SK-N-SH (cell line): ENCODE measurements around the gene ANK2. TPM values are rescaled to one million over a fixed set of nuclear protein-coding genes. Genes with fewer than 3 reads are reported as not detected.

Source experiments
- CTCF ChIA-PET: fragments of 300-600, 350-600 bp; formaldehyde crosslinking; extraction: SDS; loops from one replicate; lab custom pipeline; 2021; lab: Yijun Ruan, JAX
- POLR2A ChIA-PET: fragments of 350-600 bp; sonication (Branson Sonifier 250); formaldehyde crosslinking; extraction: SDS; loops from one replicate; lab custom pipeline; 2020; ENCODE audit warnings: antibody characterized with exemption, inconsistent platforms; lab: Yijun Ruan, JAX
- DNase-seq: peaks from one replicate; pipeline ENCODE4 v3.0.0; 2012
- H2AFZ ChIP-seq: fragments of 200-600 bp; sonication (generic); 2 replicates; pipeline ENCODE4 v1.8.1; 2016; ENCODE audit warnings: antibody characterized with exemption, mild to moderate bottlenecking, low read depth
- H3F3A ChIP-seq: fragments of 200-600 bp; sonication (generic); replicated peaks from 2 replicates; pipeline ENCODE3; 2016; ENCODE audit warnings: antibody characterized with exemption, mild to moderate bottlenecking; ENCODE audit not compliant: insufficient read depth
- H3K27ac ChIP-seq, 2 experiments: fragments of 200-500 bp in 1 of 2; fragments of 200-600 bp in 1 of 2; sonication (Bioruptor generic) in 1 of 2; sonication (generic), shearing (Covaris generic) in 1 of 2; 2 replicates each; pipeline versions ENCODE4 v1.5.1 to v1.6.1; 2014 to 2016; ENCODE audit warnings: low read depth in 2 of 2, inconsistent platforms in 1 of 2, low read length in 1 of 2, mild to moderate bottlenecking in 1 of 2, mixed read lengths in 1 of 2
- H3K27me3 ChIP-seq: fragments of 200-600 bp; sonication (generic), shearing (Covaris generic); 2 replicates; pipeline ENCODE4 v1.6.1; 2016; ENCODE audit warnings: mixed run types; ENCODE audit not compliant: insufficient read depth
- H3K36me3 ChIP-seq, 2 experiments: fragments of 200-500 bp in 1 of 2; fragments of 200-600 bp in 1 of 2; sonication (Bioruptor generic) in 1 of 2; sonication (generic) in 1 of 2; replicated peaks in 1 of 2; 2 replicates each; pipeline versions ENCODE3 to v1.5.1; 2014 to 2016; ENCODE audit warnings: low read length in 1 of 2, mild to moderate bottlenecking in 1 of 2; ENCODE audit not compliant: insufficient read depth in 2 of 2, control insufficient read depth in 1 of 2
- H3K4me1 ChIP-seq, 2 experiments: fragments of 200-500 bp in 1 of 2; fragments of 200-600 bp in 1 of 2; sonication (Bioruptor generic) in 1 of 2; sonication (generic), shearing (Covaris generic) in 1 of 2; 2 replicates each; pipeline versions ENCODE4 v1.5.1 to v1.6.1; 2014 to 2016; ENCODE audit warnings: low read depth in 1 of 2, low read length in 1 of 2, mixed run types in 1 of 2; ENCODE audit not compliant: insufficient read depth in 2 of 2, control insufficient read depth in 1 of 2
- H3K4me2 ChIP-seq: fragments of 200-600 bp; sonication (generic), shearing (Covaris generic); 2 replicates; pipeline ENCODE4 v1.6.1; 2017; ENCODE audit warnings: mixed run types
- H3K4me3 ChIP-seq, 2 experiments: fragments of 200-500 bp in 1 of 2; fragments of 200-600 bp in 1 of 2; sonication (Bioruptor generic) in 1 of 2; sonication (generic), shearing (Covaris generic) in 1 of 2; 2 replicates each; pipeline versions ENCODE4 v1.5.1 to v1.8.1; 2014 to 2016; ENCODE audit warnings: low read depth in 2 of 2, inconsistent platforms in 1 of 2, low read length in 1 of 2, mild to moderate bottlenecking in 1 of 2, mixed read lengths in 1 of 2, moderate library complexity in 1 of 2
- H3K79me2 ChIP-seq: fragments of 200-600 bp; sonication (generic); 2 replicates; pipeline ENCODE4 v1.8.1; 2017; ENCODE audit warnings: mild to moderate bottlenecking; ENCODE audit not compliant: insufficient read depth
- H3K9ac ChIP-seq: fragments of 200-600 bp; sonication (generic); 2 replicates; pipeline ENCODE4 v1.6.1; 2017; ENCODE audit warnings: mixed run types
- H3K9me2 ChIP-seq: fragments of 200-600 bp; sonication (generic); 2 replicates; pipeline ENCODE4 v1.6.1; 2017; ENCODE audit warnings: mixed run types
- H3K9me3 ChIP-seq: fragments of 200-600 bp; sonication (generic); 2 replicates; pipeline ENCODE4 v1.6.1; 2017; ENCODE audit warnings: mixed run types, mild to moderate bottlenecking, moderate library complexity
- H4K20me1 ChIP-seq: fragments of 200-600 bp; sonication (generic); 2 replicates; pipeline ENCODE4 v1.6.1; 2017; ENCODE audit warnings: mild to moderate bottlenecking, mixed run types; ENCODE audit not compliant: insufficient read depth
- ELF1 ChIP-seq: IDR thresholded peaks from 2 replicates; pipeline ENCODE4 v1.4.0; 2012
- FOSL2 ChIP-seq: IDR thresholded peaks from 2 replicates; pipeline ENCODE4 v1.4.0; 2012; ENCODE audit warnings: low read depth, mild to moderate bottlenecking, moderate library complexity, borderline replicate concordance
- FOXJ3 ChIP-seq: sonication (generic); formaldehyde crosslinking; IDR thresholded peaks from 2 replicates; pipeline ENCODE4 v1.5.1; 2020; ENCODE audit warnings: mild to moderate bottlenecking, missing genetic modification reagents
- FOXM1 ChIP-seq: IDR thresholded peaks from 2 replicates; pipeline ENCODE4 v1.4.0; 2012; ENCODE audit warnings: low read depth, mild to moderate bottlenecking
- GABPA ChIP-seq: IDR thresholded peaks from 2 replicates; pipeline ENCODE4 v1.4.0; 2012; ENCODE audit warnings: low read depth, mild to moderate bottlenecking
- JUND ChIP-seq: IDR thresholded peaks from 2 replicates; pipeline ENCODE4 v1.4.0; 2012
- MEF2A ChIP-seq: IDR thresholded peaks from 2 replicates; pipeline ENCODE4 v1.4.0; 2012; ENCODE audit warnings: low read depth, borderline replicate concordance
- NRF1 ChIP-seq: IDR thresholded peaks from 2 replicates; pipeline ENCODE4 v1.6.1; 2012; ENCODE audit warnings: low read depth, mild to moderate bottlenecking, low read length
- POLR2AphosphoS5 ChIP-seq: IDR thresholded peaks from 2 replicates; pipeline ENCODE4 v1.6.1; 2012; ENCODE audit warnings: low read depth, low read length
- RXRA ChIP-seq: IDR thresholded peaks from 2 replicates; pipeline ENCODE4 v1.4.0; 2012; ENCODE audit warnings: low read depth, mild to moderate bottlenecking, borderline replicate concordance
- SIN3A ChIP-seq: IDR thresholded peaks from 2 replicates; pipeline ENCODE4 v1.6.1; 2012; ENCODE audit warnings: low read depth, mild to moderate bottlenecking, low read length, moderate library complexity, borderline replicate concordance
- SMC3 ChIP-seq: IDR thresholded peaks from 2 replicates; pipeline ENCODE4 v1.6.1; 2012; ENCODE audit warnings: low read depth, low read length, improper control_type of control experiment
- TAF1 ChIP-seq: IDR thresholded peaks from 2 replicates; pipeline ENCODE4 v1.6.1; 2012; ENCODE audit warnings: low read depth, mild to moderate bottlenecking, low read length, moderate library complexity, borderline replicate concordance
- WGBS: methylation state at CpG from one replicate; pipeline ENCODE4 v1.1.6; 2017; ENCODE audit warnings: low lambda C conversion rate; 5-methylcytosine and 5-hydroxymethylcytosine counted together
- polyA plus RNA-seq, 3 experiments: library from polyadenylated mRNA; depleted of rRNA; stranded (reverse); fragments of >200 nt; gene quantifications; 2 replicates each; pipeline ENCODE4 v1.2.3, GENCODE V29; 2012
- TF ChIP-seq, protein P1 (sequence below): IDR thresholded peaks from 2 replicates; pipeline ENCODE4 v1.6.1; 2012; ENCODE audit warnings: mild to moderate bottlenecking, low read depth, low read length, moderate library complexity
- TF ChIP-seq, protein P2 (sequence below): fragments of 150-350 bp; IDR thresholded peaks from 2 replicates; pipeline ENCODE4 v1.6.1; 2016; ENCODE audit warnings: mild to moderate bottlenecking, low read depth, low read length
- TF ChIP-seq, protein P3 (sequence below): IDR thresholded peaks from 2 replicates; pipeline ENCODE4 v1.4.0; 2012; ENCODE audit warnings: low read depth, borderline replicate concordance

Gene ANK2
- polyA plus RNA-seq, 1 of the 3 experiments (the other 2 are of a cell fraction): 0.69 TPM

DNA sequence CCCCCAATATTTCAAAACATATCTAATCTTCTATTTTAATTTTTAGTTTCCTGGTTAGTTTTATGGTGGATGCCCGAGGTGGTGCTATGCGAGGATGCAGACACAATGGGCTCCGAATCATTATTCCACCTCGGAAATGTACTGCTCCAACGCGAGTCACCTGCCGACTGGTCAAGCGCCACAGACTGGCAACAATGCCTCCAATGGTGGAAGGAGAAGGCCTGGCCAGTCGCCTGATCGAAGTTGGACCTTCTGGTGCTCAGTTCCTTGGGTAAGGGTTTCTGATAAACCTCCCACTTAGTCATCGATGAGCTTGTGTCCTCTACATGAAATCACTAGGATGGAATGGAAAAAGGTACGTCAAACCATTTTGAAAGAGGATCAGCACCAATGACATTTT is 280.7 kb downstream of the ANK2 start (continued):
- TF ChIP-seq, protein P1, sequence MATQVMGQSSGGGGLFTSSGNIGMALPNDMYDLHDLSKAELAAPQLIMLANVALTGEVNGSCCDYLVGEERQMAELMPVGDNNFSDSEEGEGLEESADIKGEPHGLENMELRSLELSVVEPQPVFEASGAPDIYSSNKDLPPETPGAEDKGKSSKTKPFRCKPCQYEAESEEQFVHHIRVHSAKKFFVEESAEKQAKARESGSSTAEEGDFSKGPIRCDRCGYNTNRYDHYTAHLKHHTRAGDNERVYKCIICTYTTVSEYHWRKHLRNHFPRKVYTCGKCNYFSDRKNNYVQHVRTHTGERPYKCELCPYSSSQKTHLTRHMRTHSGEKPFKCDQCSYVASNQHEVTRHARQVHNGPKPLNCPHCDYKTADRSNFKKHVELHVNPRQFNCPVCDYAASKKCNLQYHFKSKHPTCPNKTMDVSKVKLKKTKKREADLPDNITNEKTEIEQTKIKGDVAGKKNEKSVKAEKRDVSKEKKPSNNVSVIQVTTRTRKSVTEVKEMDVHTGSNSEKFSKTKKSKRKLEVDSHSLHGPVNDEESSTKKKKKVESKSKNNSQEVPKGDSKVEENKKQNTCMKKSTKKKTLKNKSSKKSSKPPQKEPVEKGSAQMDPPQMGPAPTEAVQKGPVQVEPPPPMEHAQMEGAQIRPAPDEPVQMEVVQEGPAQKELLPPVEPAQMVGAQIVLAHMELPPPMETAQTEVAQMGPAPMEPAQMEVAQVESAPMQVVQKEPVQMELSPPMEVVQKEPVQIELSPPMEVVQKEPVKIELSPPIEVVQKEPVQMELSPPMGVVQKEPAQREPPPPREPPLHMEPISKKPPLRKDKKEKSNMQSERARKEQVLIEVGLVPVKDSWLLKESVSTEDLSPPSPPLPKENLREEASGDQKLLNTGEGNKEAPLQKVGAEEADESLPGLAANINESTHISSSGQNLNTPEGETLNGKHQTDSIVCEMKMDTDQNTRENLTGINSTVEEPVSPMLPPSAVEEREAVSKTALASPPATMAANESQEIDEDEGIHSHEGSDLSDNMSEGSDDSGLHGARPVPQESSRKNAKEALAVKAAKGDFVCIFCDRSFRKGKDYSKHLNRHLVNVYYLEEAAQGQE: no peak

DNA sequence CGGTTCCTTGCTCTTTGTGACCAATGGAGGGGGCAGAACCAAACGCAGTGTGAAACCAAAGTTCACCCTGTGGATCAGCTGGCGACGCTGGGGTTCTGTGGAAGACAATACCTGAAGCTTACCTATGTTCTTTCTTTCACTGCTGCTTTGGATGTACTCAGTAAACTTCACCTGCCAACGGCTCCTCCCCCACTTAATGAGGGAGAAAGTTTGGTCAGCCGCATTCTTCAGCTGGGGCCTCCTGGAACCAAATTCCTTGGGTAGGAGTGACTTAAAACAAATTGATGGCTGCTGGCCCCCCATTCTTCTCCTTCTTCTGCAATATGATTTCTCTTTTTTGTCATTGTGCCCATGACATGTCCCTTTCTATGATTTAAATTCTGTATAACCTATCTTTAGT is 282.4 kb downstream of the ANK2 start:
- Histone ChIP-seq H3K9ac (no peak overlapping the region), H3K9me3 (no peaks in the 10 kb centered on the region), H3K27ac (no peak overlapping the region), H3K9me2 (no peaks in the 10 kb centered on the region), H3K4me2 (no peak overlapping the region), H3K36me3 (no peaks in the 10 kb centered on the region), H3K4me3 (no peak overlapping the region), H3K79me2 (no peaks in the 10 kb centered on the region), H3K27me3 (no peaks in the 10 kb centered on the region), H3K4me1 (no peaks in the 10 kb centered on the region), H4K20me1 (no peaks in the 10 kb centered on the region), H3F3A (no peaks in the 10 kb centered on the region), H2AFZ (no peak overlapping the region)
- ChIA-PET POLR2A (no interaction called here), CTCF (no interaction called here)
- no peak for TF ChIP-seq FOXM1
- no peak for TF ChIP-seq TAF1
- TF ChIP-seq JUND: no peak
- TF ChIP-seq, protein P2, sequence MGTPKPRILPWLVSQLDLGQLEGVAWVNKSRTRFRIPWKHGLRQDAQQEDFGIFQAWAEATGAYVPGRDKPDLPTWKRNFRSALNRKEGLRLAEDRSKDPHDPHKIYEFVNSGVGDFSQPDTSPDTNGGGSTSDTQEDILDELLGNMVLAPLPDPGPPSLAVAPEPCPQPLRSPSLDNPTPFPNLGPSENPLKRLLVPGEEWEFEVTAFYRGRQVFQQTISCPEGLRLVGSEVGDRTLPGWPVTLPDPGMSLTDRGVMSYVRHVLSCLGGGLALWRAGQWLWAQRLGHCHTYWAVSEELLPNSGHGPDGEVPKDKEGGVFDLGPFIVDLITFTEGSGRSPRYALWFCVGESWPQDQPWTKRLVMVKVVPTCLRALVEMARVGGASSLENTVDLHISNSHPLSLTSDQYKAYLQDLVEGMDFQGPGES: no peak
- TF ChIP-seq FOXJ3 (CRISPR knock-in tag): no peak
- no peak for TF ChIP-seq SMC3
- no peak for TF ChIP-seq ELF1
- TF ChIP-seq RXRA: no peak
- no peak for TF ChIP-seq POLR2AphosphoS5
- no peak for TF ChIP-seq NRF1
- no peak for TF ChIP-seq SIN3A
- TF ChIP-seq MEF2A: no peak
- TF ChIP-seq FOSL2: no peak
- TF ChIP-seq, protein P3, sequence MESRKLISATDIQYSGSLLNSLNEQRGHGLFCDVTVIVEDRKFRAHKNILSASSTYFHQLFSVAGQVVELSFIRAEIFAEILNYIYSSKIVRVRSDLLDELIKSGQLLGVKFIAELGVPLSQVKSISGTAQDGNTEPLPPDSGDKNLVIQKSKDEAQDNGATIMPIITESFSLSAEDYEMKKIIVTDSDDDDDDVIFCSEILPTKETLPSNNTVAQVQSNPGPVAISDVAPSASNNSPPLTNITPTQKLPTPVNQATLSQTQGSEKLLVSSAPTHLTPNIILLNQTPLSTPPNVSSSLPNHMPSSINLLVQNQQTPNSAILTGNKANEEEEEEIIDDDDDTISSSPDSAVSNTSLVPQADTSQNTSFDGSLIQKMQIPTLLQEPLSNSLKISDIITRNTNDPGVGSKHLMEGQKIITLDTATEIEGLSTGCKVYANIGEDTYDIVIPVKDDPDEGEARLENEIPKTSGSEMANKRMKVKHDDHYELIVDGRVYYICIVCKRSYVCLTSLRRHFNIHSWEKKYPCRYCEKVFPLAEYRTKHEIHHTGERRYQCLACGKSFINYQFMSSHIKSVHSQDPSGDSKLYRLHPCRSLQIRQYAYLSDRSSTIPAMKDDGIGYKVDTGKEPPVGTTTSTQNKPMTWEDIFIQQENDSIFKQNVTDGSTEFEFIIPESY: no peak
- no peak for TF ChIP-seq GABPA
- no peak for DNase-seq
- WGBS: 87% methylated on average over 6 of the region's 6 CpGs
